Spleen (tissue), 11 donors: Measurements from ENCODE around the gene FRMPD1. TPM values are rescaled to one million over a fixed set of nuclear protein-coding genes. Genes with fewer than 3 reads are reported as not detected.

Source experiments
- DNase-seq: peaks from one replicate; pipeline ENCODE4 v3.0.0-alpha.2; 2020
- H3K27ac ChIP-seq, 8 donors: fragments of 200-600 bp; sonication (generic) in 7 of 8; 1 replicate in 4 of 8; 2 replicates in 4 of 8; pipeline versions ENCODE4 v1.5.0 to v1.8.0; 2016 to 2021; ENCODE audit warnings: inconsistent platforms in 4 of 8, mild to moderate bottlenecking in 4 of 8, moderate library complexity in 1 of 8
- H3K27me3 ChIP-seq, 7 donors: fragments of 200-600 bp; sonication (generic) in 6 of 7; replicated peaks in 1 of 7; 1 replicate in 4 of 7; 2 replicates in 3 of 7; pipeline versions ENCODE4 v1.5.0 to v1.8.0; 2016 to 2021; ENCODE audit warnings: inconsistent platforms in 3 of 7, mild to moderate bottlenecking in 1 of 7
- H3K36me3 ChIP-seq, 6 donors: fragments of 200-600 bp; sonication (generic) in 5 of 6; 1 replicate in 4 of 6; 2 replicates in 2 of 6; pipeline versions ENCODE4 v1.5.0 to v1.8.0; 2016 to 2021; ENCODE audit warnings: inconsistent platforms in 2 of 6
- H3K4me1 ChIP-seq, 6 donors: fragments of 200-600 bp; sonication (generic) in 5 of 6; 1 replicate in 3 of 6; 2 replicates in 3 of 6; pipeline versions ENCODE4 v1.5.0 to v1.8.0; 2016 to 2021; ENCODE audit warnings: inconsistent platforms in 3 of 6
- H3K4me3 ChIP-seq, 8 donors: fragments of 200-600 bp; sonication (generic) in 7 of 8; 1 replicate in 4 of 8; 2 replicates in 4 of 8; pipeline versions ENCODE4 v1.5.0 to v1.8.0; 2016 to 2021; ENCODE audit warnings: inconsistent platforms in 4 of 8, mild to moderate bottlenecking in 4 of 8, moderate library complexity in 2 of 8
- H3K9me3 ChIP-seq, 8 donors: fragments of 200-600 bp; sonication (generic) in 7 of 8; 1 replicate in 4 of 8; 2 replicates in 4 of 8; pipeline versions ENCODE4 v1.5.0 to v1.8.0; 2016 to 2021; ENCODE audit warnings: inconsistent platforms in 4 of 8
- CTCF ChIP-seq, 11 experiments: fragments of 200-600 bp in 7 of 11; fragments of 450-650 bp in 4 of 11; sonication (generic) in 4 of 11; IDR thresholded peaks in 8 of 11; conservative IDR thresholded peaks in 3 of 11; 1 replicate in 7 of 11; 2 replicates in 4 of 11; pipeline versions ENCODE4 v1.4.0 to v1.8.0; 2016 to 2021; ENCODE audit warnings: antibody characterized with exemption in 11 of 11, inconsistent platforms in 4 of 11, mild to moderate bottlenecking in 1 of 11
- POLR2A ChIP-seq, 3 donors: fragments of 450-650 bp; IDR thresholded peaks; one replicate each; pipeline ENCODE4 v1.5.1; 2017; ENCODE audit warnings: antibody characterized with exemption in 3 of 3, mild to moderate bottlenecking in 1 of 3
- POLR2AphosphoS5 ChIP-seq, 3 donors: sonication (generic); formaldehyde crosslinking; IDR thresholded peaks; one replicate each; pipeline ENCODE4 v1.5.1; 2017; ENCODE audit warnings: antibody characterized with exemption in 3 of 3
- WGBS, 5 donors: extraction: QIAGEN DNeasy Blood & Tissue Kit in 3 of 5; methylation state at CpG; one replicate each; pipeline versions ENCODE4 v1.1.5 to v1.1.7; 2013 to 2018; 5-methylcytosine and 5-hydroxymethylcytosine counted together
- intact Hi-C: fragments of 100-400 bp; cut with DNase I; formaldehyde crosslinking; loops from one replicate; pipeline ENCODE4 v1.15.0; 2023; ENCODE audit warnings: low total_unique reads
- polyA plus RNA-seq, 3 donors: library from polyadenylated mRNA; stranded (reverse); fragments of 200-250 nt; gene quantifications; one replicate each; pipeline ENCODE4 v1.2.1, GENCODE V29; 2013
- total RNA-seq, 7 donors: library from RNA; depleted of rRNA in 3 of 7; stranded (reverse); fragments of >200 nt in 3 of 7; fragmentation: NEBNext Ultra II Directional in 4 of 7; extraction: Animal tissue kit (Norgen Biotek cat#: 25700) in 4 of 7; gene quantifications; one replicate each; pipeline versions ENCODE4 v1.1.0 to v1.2.1, GENCODE V29; 2016 to 2021
- donor health status: healthy with polysubstance abuse.
- donor health status: DM: no; HTN: no; CAD: no; lungs with moderate emphysema.
- donor health status: DM: no; HTN: no; CAD: no.
- donor health status: Bipolar disorder and iron deficiency.
- donor health status: healthy.
- donor health status: DM: no; HTN: no; CAD: no.
- donor health status: DM: yes; HTN: yes; CAD: no.

The FRMPD1 gene
- total and polyA plus RNA-seq, 10 donors: 0.09 to 0.47 (median 0.20) TPM; not detected in 3

GRCh38 chr9:37769995-37770394 is 119.2 kb downstream of the FRMPD1 start:
- WGBS, 5 donors: 95 to 98% (median 96%) methylated on average over 3 of the region's 3 CpGs
- H3K27ac ChIP-seq: no peak overlapping the region
- no peaks in the 10 kb centered on the region for H3K4me1 ChIP-seq
- DNase-seq: no peak
- H3K4me3 ChIP-seq: no peak overlapping the region
- H3K36me3 ChIP-seq: peaks cover 0 to 77% (median 49%) of the 10 kb centered on the region in 6 donors
- TF ChIP-seq POLR2A (IDR thresholded peaks at IDR 0.05) (no peak), CTCF (IDR thresholded peaks at IDR 0.05 in 8 of 11, conservative IDR thresholded peaks at IDR 0.05 in 3 of 11) (no peak), POLR2AphosphoS5 (IDR thresholded peaks at IDR 0.05) (no peak)
- H3K27me3 ChIP-seq: no peaks in the 10 kb centered on the region
- no peaks in the 10 kb centered on the region for H3K9me3 ChIP-seq
- intact Hi-C loops: no loop called here

GRCh38 chr9:37775216-37775919 is 124.6 kb downstream of the FRMPD1 start:
- Histone ChIP-seq H3K9me3 (no peaks in the 10 kb centered on the region), H3K4me3 (no peak overlapping the region), H3K4me1 (no peaks in the 10 kb centered on the region), H3K27ac (no peak overlapping the region), H3K36me3 (peaks cover 0 to 100% (median 81%) of the 10 kb centered on the region in 6 donors), H3K27me3 (no peaks in the 10 kb centered on the region)
- 91 to 100% (median 100%) methylated on average over 1 of the region's 1 CpG for WGBS, 5 donors
- DNase-seq: no peak
- intact Hi-C loops: no loop called here
- TF ChIP-seq POLR2A (IDR thresholded peaks at IDR 0.05) (no peak), POLR2AphosphoS5 (IDR thresholded peaks at IDR 0.05) (no peak)

DNA sequence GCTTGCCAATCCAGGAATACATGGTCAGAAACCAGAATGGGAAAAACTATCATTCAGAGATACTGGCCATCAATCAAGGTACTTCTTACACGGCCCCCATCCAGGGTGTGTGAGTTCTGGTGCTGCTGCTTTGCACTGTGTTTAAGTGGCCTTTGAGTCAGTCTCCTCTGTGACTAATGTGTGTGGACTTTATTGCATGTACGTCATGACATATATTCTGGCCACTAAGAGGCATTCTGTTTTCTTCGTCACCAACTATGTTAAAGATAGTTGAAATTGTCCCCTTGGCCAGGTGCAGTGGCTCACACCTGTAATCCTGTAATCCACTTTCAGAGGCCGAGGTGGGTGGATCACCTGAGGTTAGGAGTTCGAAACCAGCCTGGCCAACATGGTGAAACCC is 125.6 kb downstream of the FRMPD1 start:
- Histone ChIP-seq H3K27ac (no peak overlapping the region), H3K9me3 (no peaks in the 10 kb centered on the region), H3K27me3 (no peaks in the 10 kb centered on the region), H3K36me3 (peaks cover 0 to 100% (median 82%) of the 10 kb centered on the region in 6 donors), H3K4me3 (no peak overlapping the region), H3K4me1 (peaks cover 0 to 2% (median 0%) of the 10 kb centered on the region in 6 donors)
- TF ChIP-seq POLR2A (IDR thresholded peaks at IDR 0.05): no peak
- no peak for TF ChIP-seq POLR2AphosphoS5 (IDR thresholded peaks at IDR 0.05)
- no peak for TF ChIP-seq CTCF (IDR thresholded peaks at IDR 0.05 in 8 of 11, conservative IDR thresholded peaks at IDR 0.05 in 3 of 11)
- WGBS, 5 donors: 89 to 96% (median 92%) methylated on average over 5 of the region's 5 CpGs
- intact Hi-C loops: no loop called here
- DNase-seq: no peak

DNA sequence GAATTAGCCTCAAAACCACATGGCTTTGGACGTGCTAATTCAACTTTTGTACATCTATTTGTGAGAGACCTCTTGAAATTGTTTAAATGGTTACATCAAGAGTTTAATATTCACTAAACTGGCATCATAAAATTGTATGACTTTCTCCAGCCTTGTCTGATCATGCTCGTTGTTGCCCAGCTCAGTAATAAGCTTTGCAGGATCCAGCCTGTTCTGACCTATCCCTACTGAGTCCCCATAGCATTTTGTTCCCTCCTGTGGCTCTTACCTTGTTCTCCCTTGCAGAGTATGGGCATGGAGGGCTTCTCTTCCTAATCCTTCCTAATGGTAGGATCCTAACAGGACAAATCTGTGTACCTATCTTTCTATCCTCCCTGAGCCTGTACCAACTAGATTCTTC is 127.8 kb downstream of the FRMPD1 start:
- 70 to 91% (median 80%) methylated on average over 2 of the region's 2 CpGs for WGBS, 5 donors
- intact Hi-C loops: no loop called here
- peaks cover 0 to 100% (median 88%) of the 10 kb centered on the region in 6 donors for H3K36me3 ChIP-seq

DNA sequence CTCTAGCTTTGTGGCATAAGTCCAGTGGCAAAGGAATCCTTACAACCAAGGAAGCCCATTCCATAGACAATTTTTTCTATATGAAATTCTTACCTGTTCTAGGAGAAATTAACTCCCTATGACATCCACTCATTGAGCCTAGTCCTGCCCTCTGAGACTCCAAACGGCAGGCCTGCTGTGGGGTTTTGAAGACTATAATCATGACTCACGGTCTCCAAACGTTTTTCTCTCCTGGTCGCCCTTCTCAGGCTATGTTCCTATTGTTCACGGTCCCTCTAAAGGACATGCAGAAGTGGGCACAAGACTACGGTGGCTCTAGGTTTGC is 133.5 kb downstream of the FRMPD1 start:
- Histone ChIP-seq H3K27ac (peak overlapping the region; percentile 84 to 95 (median 90)), H3K9me3 (no peaks in the 10 kb centered on the region), H3K4me3 (peak overlapping the region; percentile 85 to 96 (median 92)), H3K27me3 (peaks cover 0 to 9% (median 0%) of the 10 kb centered on the region in 7 donors), H3K4me1 (peaks cover 18 to 60% (median 37%) of the 10 kb centered on the region in 6 donors), H3K36me3 (peaks cover 0 to 47% (median 42%) of the 10 kb centered on the region in 6 donors)
- intact Hi-C loops: no loop called here
- 0 to 1% (median 1%) methylated on average over 6 of the region's 6 CpGs for WGBS, 5 donors
- no peak for DNase-seq
- no peak for TF ChIP-seq POLR2AphosphoS5 (IDR thresholded peaks at IDR 0.05)
- no peak for TF ChIP-seq POLR2A (IDR thresholded peaks at IDR 0.05)
- no peak for TF ChIP-seq CTCF (IDR thresholded peaks at IDR 0.05 in 8 of 11, conservative IDR thresholded peaks at IDR 0.05 in 3 of 11)

More for the DNA sequence above, 127.8 kb downstream of the FRMPD1 start:
- peaks cover 8 to 22% (median 17%) of the 10 kb centered on the region in 6 donors for H3K4me1 ChIP-seq
- H3K27me3 ChIP-seq: no peaks in the 10 kb centered on the region
- no peak for DNase-seq
- H3K4me3 ChIP-seq: no peak overlapping the region
- no peak for TF ChIP-seq POLR2AphosphoS5 (IDR thresholded peaks at IDR 0.05)
- TF ChIP-seq POLR2A (IDR thresholded peaks at IDR 0.05): no peak
- no peaks in the 10 kb centered on the region for H3K9me3 ChIP-seq
- no peak overlapping the region for H3K27ac ChIP-seq
